ENCODE data around the gene ZFX.

ZFX gene

DNA sequence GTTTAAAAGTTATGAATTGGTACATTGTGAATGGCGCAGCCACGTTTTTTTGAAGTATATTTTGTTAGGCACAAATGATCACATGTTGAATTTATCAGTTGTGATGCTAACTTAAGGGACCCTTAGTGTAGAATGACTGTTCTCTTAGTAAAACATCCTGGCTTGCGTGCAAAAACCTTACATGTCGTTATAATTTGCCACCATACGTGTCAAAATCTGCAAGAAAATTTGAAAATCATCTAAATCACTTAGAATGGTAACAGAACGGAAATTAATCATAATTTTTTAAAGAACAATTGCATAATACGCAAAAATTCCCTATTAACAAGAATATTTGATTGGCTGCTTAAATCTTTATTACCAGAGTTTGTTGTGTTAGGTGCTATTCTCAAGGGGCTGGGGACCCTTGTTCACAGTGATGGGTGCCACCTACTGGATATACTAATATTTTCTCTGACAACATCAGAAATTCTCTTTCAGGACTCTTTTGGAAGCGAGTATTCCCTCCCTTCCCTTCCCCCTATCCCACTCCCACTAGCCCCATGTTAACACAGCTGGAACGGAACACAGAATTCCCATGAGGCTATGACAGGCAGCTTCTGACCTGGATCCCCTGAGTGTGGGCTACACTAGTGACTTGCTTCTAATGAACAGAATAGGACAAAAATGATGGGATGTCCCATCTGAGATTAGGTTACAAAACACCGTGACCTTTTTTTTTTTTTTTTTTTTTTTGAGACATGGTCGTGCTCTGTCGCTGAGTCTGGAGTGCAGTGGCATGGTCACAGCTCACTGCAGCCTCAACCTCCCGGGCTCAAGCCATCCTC, 92.5 kb downstream of the ZFX start:
- peak; percentile 38 for DNase-seq (ENCODE audit: low spot score)

- DNase-seq (ENCODE audit: low spot score): no peak
Measured at GRCh38 chrX:24242649-24243175, 93.2 kb downstream of the ZFX start.

DNA sequence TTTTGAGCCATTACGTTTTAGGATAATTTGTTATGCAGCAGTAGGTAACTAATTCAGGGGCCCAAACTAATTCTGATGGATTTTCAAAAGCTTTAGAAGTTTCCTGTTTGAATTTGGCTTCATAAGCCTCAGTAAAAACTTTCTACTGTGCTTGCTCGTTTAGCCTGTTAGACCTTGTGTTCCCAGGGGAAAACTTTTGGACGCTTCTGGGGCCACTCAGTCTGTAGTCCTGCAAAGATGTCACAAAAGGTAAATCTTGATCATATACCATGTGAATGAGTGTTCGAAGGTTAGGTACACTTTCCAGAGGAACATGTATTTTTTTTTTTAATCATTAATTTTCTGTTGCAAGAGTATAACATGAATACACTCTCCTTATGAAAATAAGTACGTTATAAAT, 93.7 kb downstream of the ZFX start:
- DNase-seq (ENCODE audit: low spot score): no peak

GRCh38 chrX:24243692-24244091, 94.2 kb downstream of the ZFX start:
- no peak for DNase-seq (ENCODE audit: low spot score)

- peak; percentile 38 for DNase-seq (ENCODE audit: low spot score)
Measured at GRCh38 chrX:24245202-24245601, 95.7 kb downstream of the ZFX start.

DNA sequence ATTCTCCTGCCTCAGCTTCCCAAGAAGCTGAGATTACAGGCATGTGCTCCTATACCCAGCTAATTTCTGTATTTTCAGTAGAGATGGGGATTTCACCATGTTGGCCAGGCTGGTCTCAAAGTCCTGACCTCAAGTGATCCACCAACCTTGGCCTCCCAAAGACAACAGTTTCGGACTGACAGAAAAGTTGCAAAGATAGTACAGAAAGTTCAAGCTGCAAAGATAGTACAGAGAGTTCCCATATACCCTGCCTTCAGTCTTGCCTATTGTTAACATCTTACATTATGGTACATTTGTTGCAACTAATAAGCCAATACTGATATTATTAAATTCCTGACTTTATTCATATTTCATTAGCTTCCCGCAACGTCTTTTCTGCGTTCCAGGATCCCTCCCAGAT, 98.5 kb downstream of the ZFX start:
- DNase-seq (ENCODE audit: low spot score): no peak

DNA sequence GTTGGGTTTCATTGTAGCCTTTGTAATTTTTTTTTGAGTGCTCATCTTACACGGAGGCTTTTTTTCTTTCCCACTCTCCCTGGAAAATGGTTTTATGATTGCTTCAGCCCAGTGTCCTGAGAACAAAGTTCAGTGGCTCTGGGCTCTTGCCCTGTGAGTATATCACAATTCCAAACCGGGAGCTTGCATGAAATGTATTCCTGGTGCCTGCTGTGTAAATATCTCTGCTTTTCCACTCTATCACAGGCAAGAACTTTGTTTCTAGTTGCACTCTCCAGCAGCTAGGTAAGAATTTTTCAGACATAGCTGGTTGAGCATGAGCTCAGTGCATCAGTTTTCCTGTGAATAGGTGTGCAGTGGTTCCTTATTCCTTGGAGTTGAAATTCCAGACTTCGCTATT, 103.5 kb downstream of the ZFX start:
- no peak for DNase-seq (ENCODE audit: low spot score)

- no peak for DNase-seq (ENCODE audit: low spot score)
Measured at GRCh38 chrX:24253469-24253868, 103.9 kb downstream of the ZFX start.

DNA sequence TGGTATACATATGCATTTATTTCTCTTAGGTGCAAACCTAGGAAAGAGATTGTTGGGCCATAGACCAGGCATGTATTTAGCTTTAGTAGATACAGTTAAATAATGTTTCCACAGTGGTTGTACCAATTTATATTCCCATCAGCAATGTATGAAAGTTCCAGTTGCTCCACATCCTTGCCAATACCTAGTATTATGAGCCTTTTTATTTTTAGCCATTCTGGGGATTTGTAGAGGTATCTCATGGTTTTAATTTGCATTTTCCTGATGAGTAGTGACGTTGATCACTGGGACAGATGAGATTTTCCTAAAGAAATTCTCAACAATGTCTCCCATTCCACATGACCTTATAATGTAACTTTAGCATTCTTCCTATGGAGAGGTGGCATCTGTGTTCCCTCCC, 107.5 kb downstream of the ZFX start:
- no peak for DNase-seq (ENCODE audit: low spot score)

DNA sequence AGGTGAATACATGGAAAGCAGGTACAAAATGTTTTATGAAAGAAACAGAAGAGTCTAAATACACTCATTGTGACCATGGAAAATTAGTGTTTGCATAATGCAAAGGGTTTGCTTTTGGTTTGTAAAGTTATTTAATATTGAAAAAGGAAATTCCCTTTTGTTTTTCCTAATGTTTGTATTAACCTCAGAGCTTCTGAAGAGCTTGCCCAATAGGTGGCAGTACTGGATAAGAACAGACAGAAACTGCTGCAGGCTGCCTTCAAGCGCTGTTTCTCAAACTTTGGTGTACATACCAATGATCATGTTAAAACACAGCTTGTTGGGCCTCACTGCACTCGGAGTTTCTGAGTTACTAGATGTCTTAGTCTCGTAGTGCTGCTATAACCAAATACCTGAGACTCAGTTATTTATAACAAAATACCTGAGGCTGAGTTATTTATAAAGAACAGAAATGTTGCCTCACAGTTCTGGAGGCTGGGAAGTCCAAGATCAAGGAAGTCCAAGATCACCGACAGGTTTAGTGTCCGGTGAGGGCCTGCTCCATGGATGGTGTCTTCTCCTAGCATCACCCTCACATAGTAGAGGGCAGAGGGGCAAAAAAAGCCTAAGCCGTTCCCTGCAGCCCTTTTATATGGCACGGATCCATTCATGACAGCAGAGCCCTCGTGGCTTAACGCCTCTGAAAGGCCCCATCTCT, 110.2 kb downstream of the ZFX start:
- peak; percentile 51 for DNase-seq (ENCODE audit: low spot score)

DNA sequence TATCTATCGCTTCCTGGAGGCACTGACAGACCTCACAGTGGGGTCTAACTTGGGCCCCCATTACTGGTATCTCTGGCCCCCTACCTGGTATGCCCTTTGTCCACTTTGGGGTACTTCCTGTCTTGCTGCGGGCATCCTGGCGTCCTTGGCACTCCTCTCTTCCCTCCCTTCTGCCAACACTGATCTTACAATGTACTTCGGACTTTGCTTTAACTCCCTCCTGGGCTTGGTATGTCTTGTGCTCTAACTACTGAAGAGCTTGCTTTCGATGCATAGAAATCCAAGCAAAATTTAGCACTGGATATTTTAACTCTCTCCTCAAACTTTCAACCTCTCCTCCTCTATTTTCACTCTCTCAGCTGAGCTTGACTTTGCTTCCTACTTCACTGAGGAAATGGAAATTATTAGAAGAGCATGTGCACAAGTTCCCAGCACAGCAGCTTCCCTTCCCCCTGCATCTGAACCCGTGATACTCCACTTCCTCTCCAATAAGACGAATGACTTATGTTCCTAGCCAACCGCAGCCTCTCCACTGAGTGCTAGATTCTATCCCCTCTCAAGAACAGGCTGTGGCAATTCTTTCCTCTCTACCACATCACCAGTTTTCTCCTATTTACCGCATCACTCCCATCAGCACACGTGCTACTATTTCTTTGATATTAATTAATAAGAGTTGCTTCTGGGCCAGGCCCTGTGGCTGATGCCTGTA, 111.5 kb downstream of the ZFX start:
- peak; percentile 16 for DNase-seq (ENCODE audit: low spot score)

DNA sequence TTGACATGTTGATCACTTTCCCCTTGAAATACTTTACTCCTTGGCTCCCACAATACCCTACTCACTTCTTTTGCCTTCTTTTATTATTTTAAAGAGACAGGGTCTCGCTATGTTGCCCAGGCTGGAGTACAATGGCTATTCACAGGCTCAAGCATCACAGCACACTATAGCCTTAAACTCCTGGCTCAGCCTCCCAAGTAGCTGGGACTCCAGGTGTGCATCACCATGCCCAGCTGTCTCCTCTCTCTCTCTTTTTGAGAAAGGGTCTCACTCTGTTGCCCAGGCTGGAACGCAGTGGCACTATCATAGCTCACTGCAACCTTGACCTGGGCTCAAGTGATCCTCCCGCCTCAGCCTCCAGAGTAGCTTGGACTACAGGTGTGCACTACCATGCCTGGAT, 112.8 kb downstream of the ZFX start:
- no peak for DNase-seq (ENCODE audit: low spot score)

- no peak for DNase-seq (ENCODE audit: low spot score)
Measured at GRCh38 chrX:24264383-24264782, 114.9 kb downstream of the ZFX start.

Measured in hepatic stellate cell (primary cell).